Ectodermal cell (in vitro differentiated cells): ENCODE results near the gene TIGD3.

ENCODE experiments used
- H3K27ac ChIP-seq: 2 replicates; pipeline ENCODE4 v1.7.0; 2013; ENCODE audit warnings: mild to moderate bottlenecking, low read depth, low read length; ENCODE audit not compliant: insufficient read depth, poor library complexity, severe bottlenecking
- H3K27me3 ChIP-seq: 2 replicates; pipeline ENCODE4 v1.7.0; 2013; ENCODE audit warnings: mild to moderate bottlenecking, low read length; ENCODE audit not compliant: insufficient read depth, control insufficient read depth, poor library complexity, severe bottlenecking
- H3K36me3 ChIP-seq: one replicate; pipeline ENCODE4 v1.7.0; 2013; ENCODE audit warnings: low read length; ENCODE audit not compliant: control insufficient read depth, insufficient read depth
- H3K4me1 ChIP-seq: one replicate; pipeline ENCODE4 v1.7.0; 2013; ENCODE audit warnings: low read length; ENCODE audit not compliant: control insufficient read depth, insufficient read depth
- H3K4me3 ChIP-seq: 2 replicates; pipeline ENCODE4 v1.7.0; 2013; ENCODE audit warnings: low read depth, low read length, control low read depth; ENCODE audit not compliant: insufficient read depth
- H3K9me3 ChIP-seq: 2 replicates; pipeline ENCODE4 v1.7.0; 2013; ENCODE audit warnings: mild to moderate bottlenecking, low read length, moderate library complexity; ENCODE audit not compliant: control insufficient read depth
- WGBS, 2 experiments: methylation state at CpG; one replicate each; pipeline ENCODE4 v1.1.7; 2013; ENCODE audit warnings: missing lambda C conversion rate in 2 of 2; 5-methylcytosine and 5-hydroxymethylcytosine counted together

TIGD3 gene

DNA sequence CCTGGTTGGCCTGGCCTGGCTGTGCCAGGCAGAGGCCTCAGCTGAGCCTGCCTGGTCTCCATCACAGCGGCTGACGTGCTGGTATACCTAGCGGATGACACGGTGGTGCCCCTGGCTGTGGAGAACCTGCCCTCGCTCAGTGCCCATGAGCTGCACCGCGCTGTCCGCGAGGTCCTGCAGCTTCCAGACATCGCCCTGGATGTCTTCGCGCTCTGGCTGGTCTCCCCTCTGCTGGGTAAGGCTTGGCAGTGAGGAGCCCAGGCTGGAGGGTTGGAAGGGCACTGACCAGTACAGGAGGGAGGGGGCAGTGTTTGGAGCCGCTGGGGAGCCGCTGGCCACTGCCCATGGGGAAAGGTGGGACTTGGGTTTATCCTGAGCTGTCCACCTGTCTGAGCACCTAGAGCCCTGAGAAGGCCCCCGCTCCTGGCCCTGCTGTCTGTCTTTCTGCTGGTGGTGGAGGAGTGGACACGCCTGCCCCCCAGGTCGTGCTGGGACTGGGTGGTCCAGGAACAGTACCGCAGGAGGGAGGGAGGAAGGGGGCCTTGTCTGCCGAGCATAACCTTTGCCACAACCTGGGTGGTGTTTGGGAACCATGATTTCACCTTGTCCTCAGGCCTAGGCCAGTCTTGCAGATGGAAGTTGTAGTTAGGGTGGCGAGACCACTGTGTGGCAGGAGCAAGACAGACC is 34.9 kb downstream of the TIGD3 start:
- Histone ChIP-seq H3K4me1 (peaks cover 19% of the 10 kb centered on the region), H3K36me3 (no peaks in the 10 kb centered on the region), H3K27ac (no peak overlapping the region), H3K9me3 (no peaks in the 10 kb centered on the region), H3K27me3 (no peaks in the 10 kb centered on the region), H3K4me3 (no peak overlapping the region)
- 95% methylated on average over 20 of the region's 20 CpGs for WGBS, 2 experiments

DNA sequence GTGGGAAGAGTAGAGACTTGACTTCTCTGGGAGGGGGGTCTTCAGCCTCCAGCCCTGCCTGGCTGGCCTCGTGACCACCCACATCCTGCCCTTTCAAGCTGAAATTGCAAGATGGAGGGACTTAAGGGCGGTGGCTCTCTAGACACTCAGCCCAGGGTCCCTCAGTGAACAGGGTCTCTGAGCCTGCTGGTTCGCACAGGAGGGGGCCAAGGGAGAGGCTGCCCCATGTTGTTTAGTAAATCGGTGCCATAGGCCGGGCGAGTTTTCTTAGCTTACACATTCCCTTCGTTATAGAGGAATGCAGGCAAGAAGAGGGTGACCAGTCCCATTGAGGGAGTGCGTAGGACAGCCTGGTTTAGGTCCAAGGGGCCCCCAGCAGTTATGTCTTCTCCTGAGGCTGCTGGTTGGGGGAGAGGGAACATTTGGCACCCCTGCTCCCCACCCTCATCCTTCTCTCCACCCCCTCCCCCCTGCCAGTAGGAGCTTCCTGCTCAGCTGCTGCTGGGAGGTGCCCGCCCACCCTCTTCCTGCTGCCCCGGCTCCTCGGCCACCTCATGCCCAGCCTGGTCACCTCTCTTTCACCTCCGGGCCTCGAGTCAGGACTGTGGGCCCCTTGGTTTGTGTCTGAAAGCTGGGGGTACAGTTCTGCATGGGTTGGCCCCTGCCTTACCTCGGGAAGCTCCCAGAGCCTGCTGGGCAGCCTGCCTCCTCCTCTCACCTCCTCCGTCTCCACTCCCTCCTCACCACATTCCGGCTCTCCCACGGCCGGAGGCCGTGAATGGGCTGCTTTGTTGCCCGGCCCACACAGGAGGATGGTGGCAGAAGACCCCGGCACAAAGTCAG is 35.8 kb downstream of the TIGD3 start:
- Histone ChIP-seq H3K9me3 (no peaks in the 10 kb centered on the region), H3K27ac (peak overlapping the region; percentile 60), H3K4me3 (no peak overlapping the region), H3K27me3 (no peaks in the 10 kb centered on the region), H3K36me3 (no peaks in the 10 kb centered on the region), H3K4me1 (peaks cover 19% of the 10 kb centered on the region)
- 66 to 67% methylated on average over 21 of the region's 21 CpGs for WGBS, 2 experiments

DNA sequence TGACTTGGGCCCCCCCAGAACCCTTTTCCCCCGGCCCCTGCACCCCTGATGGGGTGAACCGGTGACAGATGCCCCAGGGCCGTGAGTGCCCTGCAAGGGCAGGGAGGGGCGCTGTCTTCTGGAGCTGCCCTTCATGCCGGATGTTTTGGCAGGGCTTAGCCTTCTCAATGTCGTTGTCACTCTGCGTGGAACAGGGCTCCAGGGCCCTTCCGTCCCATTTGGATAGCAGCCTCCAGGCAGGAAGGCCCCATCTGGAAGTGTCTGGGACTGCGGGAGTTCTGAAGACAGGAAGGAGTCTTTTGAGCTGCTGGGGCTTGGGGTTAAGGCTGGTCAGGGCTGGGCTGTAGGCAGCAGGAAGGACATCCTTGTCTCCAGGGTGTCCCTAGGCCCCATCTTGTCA is 36.4 kb downstream of the TIGD3 start:
- H3K27me3 ChIP-seq = no peaks in the 10 kb centered on the region
- H3K36me3 ChIP-seq = no peaks in the 10 kb centered on the region
- no peak overlapping the region for H3K4me3 ChIP-seq
- peaks cover 19% of the 10 kb centered on the region for H3K4me1 ChIP-seq
- no peaks in the 10 kb centered on the region for H3K9me3 ChIP-seq
- peak overlapping the region; percentile 60 for H3K27ac ChIP-seq
- 61 to 68% methylated on average over 9 of the region's 9 CpGs for WGBS, 2 experiments

DNA sequence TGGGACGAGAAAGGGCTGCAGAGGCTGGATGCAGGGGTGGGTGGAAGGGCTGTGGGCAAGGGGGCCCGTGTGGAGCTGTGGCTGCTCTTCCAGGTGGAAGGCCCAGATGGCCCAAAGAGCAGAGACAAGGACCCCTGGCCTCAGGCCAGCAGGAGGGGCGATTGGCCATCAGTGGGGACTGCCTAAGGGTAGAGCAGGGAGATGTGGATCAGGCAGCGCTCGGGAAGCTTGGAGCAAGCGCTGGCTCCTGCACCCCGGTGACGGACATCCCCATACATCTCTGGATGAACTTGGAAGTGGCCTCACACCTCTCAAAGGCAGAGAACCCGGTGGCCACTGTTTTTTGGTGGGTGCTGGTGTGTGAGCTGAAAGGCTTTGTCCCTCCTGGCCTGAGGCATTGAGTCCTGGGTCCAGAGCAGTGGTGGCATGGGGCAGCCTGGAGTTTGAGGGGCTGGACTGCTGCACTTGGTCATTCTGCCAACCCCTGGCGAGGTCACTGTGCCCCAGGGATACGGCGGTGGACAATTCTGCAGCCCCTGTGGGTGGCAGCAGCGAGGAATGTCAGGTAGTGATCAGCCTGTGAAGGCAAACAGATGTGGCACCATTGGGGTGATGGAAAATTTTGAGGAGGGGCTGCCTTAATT is 37.8 kb downstream of the TIGD3 start:
- no peaks in the 10 kb centered on the region for H3K9me3 ChIP-seq
- H3K27me3 ChIP-seq = no peaks in the 10 kb centered on the region
- no peaks in the 10 kb centered on the region for H3K36me3 ChIP-seq
- H3K4me3 ChIP-seq = no peak overlapping the region
- no peak overlapping the region for H3K27ac ChIP-seq
- 85 to 86% methylated on average over 13 of the region's 13 CpGs for WGBS, 2 experiments
- H3K4me1 ChIP-seq = peaks cover 15% of the 10 kb centered on the region

DNA sequence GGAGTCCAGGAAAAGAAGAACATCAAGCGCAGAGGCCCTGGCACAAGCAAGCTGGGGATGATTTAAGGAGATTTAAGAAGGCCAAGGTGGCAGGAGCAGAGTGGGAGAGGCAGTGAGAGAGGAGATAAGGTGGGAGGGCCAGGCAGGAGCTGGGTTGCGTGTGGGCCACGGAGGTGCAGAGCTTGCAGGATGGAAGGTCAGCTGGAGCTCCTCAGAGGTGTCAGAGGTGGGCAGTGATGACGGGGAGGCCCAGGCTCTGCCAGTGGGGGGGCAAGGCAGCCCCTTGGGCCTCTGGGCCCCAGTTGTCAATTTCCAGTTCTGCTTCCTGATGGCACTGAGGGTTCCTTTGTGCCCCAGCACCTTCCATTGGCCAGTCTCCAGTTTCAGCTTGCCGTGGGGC is 38.3 kb downstream of the TIGD3 start:
- Histone ChIP-seq H3K27ac (no peak overlapping the region), H3K4me1 (peaks cover 15% of the 10 kb centered on the region), H3K36me3 (no peaks in the 10 kb centered on the region), H3K27me3 (no peaks in the 10 kb centered on the region), H3K4me3 (no peak overlapping the region), H3K9me3 (no peaks in the 10 kb centered on the region)
- 94 to 95% methylated on average over 5 of the region's 5 CpGs for WGBS, 2 experiments

DNA sequence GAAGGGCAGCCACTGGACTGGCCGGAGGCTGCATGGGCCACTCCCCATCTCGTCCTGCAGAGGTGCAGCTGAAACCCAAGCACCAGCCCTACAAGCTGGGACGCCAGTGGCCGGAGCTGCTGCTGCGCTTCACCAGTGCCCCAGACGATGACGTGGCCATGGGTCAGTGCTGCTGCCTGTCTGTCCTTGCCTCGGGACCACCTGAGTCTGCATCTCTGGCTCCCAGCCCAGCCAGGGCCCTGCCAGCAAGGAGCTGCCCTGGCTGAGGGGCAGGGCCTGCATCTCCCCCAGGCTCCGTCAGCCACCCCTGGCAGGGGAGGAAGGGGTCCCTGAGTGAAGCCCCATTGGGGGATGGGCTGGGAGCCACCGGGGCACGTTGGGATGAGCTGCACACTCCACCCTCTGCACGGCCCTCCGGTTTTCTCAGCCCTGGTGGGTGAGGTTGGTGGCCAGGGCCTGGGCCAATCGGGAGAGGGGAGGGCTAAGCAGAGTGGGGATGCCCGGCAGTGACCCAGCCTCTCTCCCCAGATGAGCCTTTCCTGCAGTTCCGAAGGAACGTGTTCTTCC is 39.0 kb downstream of the TIGD3 start:
- H3K4me3 ChIP-seq = no peak overlapping the region
- no peaks in the 10 kb centered on the region for H3K27me3 ChIP-seq
- no peak overlapping the region for H3K27ac ChIP-seq
- WGBS, 2 experiments = 85 to 87% methylated on average over 17 of the region's 17 CpGs
- peaks cover 15% of the 10 kb centered on the region for H3K4me1 ChIP-seq
- H3K9me3 ChIP-seq = no peaks in the 10 kb centered on the region
- no peaks in the 10 kb centered on the region for H3K36me3 ChIP-seq

DNA sequence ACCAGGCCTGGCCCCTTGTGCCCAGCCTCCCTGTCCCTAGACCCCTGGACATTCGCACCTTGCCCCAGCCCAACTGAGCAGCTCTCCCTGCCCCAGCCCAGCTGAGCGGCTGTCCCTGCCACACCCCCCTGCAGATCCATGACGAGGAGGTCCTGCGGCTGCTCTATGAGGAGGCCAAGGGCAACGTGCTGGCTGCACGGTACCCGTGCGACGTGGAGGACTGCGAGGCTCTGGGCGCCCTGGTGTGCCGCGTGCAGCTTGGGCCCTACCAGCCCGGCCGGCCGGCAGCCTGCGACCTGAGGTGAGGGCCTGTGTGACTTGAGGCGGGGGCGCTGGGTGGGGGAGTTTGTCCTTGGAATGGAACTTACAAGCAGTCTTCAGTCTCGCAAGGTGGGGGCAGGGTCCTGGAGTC is 39.6 kb downstream of the TIGD3 start:
- Histone ChIP-seq H3K4me3 (no peak overlapping the region), H3K27me3 (no peaks in the 10 kb centered on the region), H3K4me1 (peaks cover 15% of the 10 kb centered on the region), H3K27ac (no peak overlapping the region), H3K36me3 (no peaks in the 10 kb centered on the region), H3K9me3 (no peaks in the 10 kb centered on the region)
- 93 to 95% methylated on average over 20 of the region's 20 CpGs for WGBS, 2 experiments

DNA sequence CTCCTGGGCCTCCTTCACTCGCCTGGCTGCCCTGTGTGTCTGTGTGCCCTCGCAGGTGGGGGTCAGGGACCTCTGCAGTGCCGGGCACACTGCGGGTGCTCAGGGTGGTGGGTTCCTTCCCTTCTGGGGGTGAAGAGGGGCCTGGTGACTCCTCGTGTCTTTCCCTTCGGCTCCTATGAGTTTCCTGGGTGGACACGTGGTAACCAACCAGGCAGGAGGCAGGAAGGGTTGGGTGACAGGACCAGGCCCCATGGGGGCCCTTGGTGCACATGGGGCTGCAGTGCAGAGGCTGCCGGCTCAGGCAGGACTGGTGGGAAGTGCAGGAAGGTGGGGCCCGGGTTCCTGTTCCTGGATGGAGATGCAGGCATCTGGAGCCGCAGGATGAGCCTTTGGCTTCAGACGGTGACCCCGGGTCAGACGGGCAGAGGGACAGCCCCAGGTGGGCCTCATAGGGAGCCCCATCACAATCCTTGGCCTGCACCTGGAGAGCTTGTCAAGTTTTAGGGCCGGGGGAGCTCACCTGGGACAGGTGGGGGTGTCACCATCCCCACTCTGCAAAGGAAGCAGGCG is 41.5 kb downstream of the TIGD3 start:
- WGBS, 2 experiments = 94 to 96% methylated on average over 15 of the region's 15 CpGs
- no peak overlapping the region for H3K4me3 ChIP-seq
- no peaks in the 10 kb centered on the region for H3K9me3 ChIP-seq
- peaks cover 2% of the 10 kb centered on the region for H3K4me1 ChIP-seq
- no peaks in the 10 kb centered on the region for H3K36me3 ChIP-seq
- H3K27me3 ChIP-seq = no peaks in the 10 kb centered on the region
- no peak overlapping the region for H3K27ac ChIP-seq

DNA sequence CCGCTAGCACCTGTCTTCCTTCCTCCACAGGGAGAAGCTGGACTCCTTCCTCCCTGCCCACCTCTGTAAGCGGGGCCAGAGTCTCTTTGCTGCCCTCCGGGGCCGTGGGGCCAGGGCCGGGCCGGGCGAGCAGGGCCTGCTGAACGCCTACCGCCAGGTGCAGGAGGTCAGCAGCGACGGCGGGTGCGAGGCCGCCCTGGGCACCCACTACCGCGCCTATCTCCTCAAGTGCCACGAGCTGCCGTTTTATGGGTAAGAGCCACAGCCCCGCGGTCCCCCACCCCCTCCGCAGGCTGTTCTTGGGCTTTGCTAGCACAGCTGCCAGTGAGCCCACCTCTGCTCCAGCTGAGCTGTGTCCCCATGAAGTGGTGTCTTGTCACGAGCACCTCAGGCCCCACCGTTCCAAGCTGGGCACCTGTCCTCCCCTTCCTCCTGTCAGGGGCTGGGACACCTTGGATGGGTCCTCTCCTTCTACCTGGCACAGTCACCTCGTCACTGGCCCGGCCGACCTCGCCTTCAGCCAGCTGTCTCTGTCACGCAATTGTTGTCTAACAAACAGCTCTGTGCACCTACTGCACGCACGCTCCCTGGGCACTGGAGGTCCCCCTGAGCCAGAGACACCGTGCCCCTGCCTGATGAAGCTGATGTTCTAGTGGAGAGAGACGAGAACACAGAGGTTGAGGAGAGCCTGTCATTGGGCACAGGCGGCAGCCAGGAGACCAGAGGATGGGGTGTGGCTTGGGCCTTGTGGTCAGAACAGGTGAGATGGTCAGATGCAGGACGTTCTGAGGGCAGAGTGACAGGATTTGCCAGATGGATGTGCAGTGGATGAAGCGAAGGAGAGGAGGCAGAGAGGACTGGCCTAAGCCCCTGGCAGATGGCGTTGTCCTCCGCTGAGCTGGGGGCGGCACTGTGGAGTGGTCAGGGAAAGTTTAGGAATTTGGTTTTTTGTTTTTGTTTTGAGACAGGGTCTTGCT is 42.5 kb downstream of the TIGD3 start:
- no peaks in the 10 kb centered on the region for H3K36me3 ChIP-seq

More for the DNA sequence above, 42.5 kb downstream of the TIGD3 start:
- WGBS, 2 experiments = 94 to 96% methylated on average over 38 of the region's 38 CpGs
- no peak overlapping the region for H3K4me3 ChIP-seq
- H3K4me1 ChIP-seq = no peaks in the 10 kb centered on the region
- H3K9me3 ChIP-seq = no peaks in the 10 kb centered on the region
- H3K27me3 ChIP-seq = no peaks in the 10 kb centered on the region
- no peak overlapping the region for H3K27ac ChIP-seq
